Coronary artery (tissue), 2 donors: ENCODE data around the gene KCND3.

Source experiments
- DNase-seq: peaks from one replicate; pipeline ENCODE4 v3.0.0-alpha.2; 2017; ENCODE audit warnings: low spot score
- H3K27ac ChIP-seq, 2 donors: fragments of 200-600 bp; sonication (generic); one replicate each; pipeline ENCODE4 v1.5.1; 2016 to 2019
- H3K4me3 ChIP-seq: fragments of 200-600 bp; sonication (generic); 2 replicates; pipeline ENCODE4 v1.5.1; 2016; ENCODE audit warnings: mild to moderate bottlenecking, moderate library complexity
- CTCF ChIP-seq: fragments of 200-600 bp; sonication (generic); IDR thresholded peaks from one replicate; pipeline ENCODE4 v1.5.1; 2019; ENCODE audit warnings: antibody characterized with exemption

KCND3 gene

DNA sequence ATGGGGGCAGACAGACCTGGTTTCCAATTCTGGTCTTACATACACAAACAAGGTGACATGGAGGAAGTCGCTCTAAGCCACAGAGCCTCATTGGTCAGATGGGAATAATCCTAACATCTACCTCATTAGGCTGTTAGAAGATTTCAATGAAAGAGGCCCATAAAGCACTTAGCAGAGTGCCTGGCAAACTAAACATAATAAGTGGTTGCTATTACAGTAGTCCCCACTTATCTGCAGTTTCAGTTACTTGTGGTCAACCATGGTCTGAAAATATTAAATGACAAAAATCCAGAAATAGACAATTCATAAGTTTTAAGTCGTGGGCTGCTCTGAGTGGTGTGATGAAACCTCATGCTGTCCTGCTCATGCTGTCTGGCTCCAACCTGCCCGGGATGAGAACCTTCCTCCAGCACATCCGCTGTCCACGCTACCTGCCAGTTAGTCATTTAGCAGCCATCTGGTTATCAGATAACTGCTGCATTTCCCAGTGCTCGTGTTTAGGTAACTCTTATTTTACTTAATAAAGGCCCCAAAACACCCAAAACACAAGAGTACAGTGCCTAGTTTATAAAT lies 121.5 kb downstream of the KCND3 start:
- no peak for TF ChIP-seq CTCF
- DNase-seq = no peak
- Histone ChIP-seq H3K4me3 (no peak overlapping the region), H3K27ac (no peak overlapping the region)

GRCh38 chr1:111864862-111865261 lies 124.6 kb downstream of the KCND3 start:
- no peak for TF ChIP-seq CTCF
- Histone ChIP-seq H3K27ac (no peak overlapping the region), H3K4me3 (no peak overlapping the region)
- no peak for DNase-seq

GRCh38 chr1:111863401-111863800 lies 126.1 kb downstream of the KCND3 start:
- TF ChIP-seq CTCF = no peak
- Histone ChIP-seq H3K4me3 (no peak overlapping the region), H3K27ac (no peak overlapping the region)
- no peak for DNase-seq

GRCh38 chr1:111862599-111862998 lies 126.9 kb downstream of the KCND3 start:
- no peak overlapping the region for H3K4me3 ChIP-seq
- DNase-seq = no peak
- H3K27ac ChIP-seq = no peak overlapping the region
- no peak for TF ChIP-seq CTCF

DNA sequence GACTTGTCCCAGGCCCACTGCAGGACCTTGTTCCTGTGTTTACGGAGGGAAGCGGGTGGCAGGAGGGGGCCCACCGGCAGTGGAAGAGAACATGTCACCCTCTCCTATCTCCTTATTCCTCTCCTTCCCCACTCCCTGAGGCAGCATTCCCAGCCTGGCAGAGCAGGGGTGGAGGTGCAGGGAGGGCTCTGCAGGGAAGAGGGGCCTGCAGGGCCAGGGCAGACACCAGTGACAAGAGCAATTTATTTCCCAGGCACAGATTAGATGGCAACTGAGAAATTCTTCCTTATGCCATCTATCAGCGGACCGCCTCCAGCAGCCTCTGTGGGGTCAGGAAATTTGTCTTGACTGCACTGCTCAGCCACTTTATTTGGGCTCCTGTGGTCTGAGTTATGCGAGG lies 127.9 kb downstream of the KCND3 start:
- Histone ChIP-seq H3K27ac (no peak overlapping the region), H3K4me3 (no peak overlapping the region)
- no peak for DNase-seq
- TF ChIP-seq CTCF = no peak

GRCh38 chr1:111857194-111857651 lies 132.2 kb downstream of the KCND3 start:
- no peak overlapping the region for H3K4me3 ChIP-seq
- no peak overlapping the region for H3K27ac ChIP-seq
- no peak for TF ChIP-seq CTCF
- DNase-seq = no peak

- TF ChIP-seq CTCF = no peak
- Histone ChIP-seq H3K4me3 (no peak overlapping the region), H3K27ac (no peak overlapping the region)
- DNase-seq = no peak
Measured at GRCh38 chr1:111856411-111857185, 132.9 kb downstream of the KCND3 start.
